HG03460 (cell line): ENCODE data around the gene MAPRE3.
"Not testable (repeated sequence)": the region's sequence is repeated elsewhere in the genome, so short reads cannot be mapped to it uniquely, and the experiment has no call there.

ENCODE experiments used
- ATAC-seq: cut with Tn5 transposase; IDR thresholded peaks from one replicate; pipeline ENCODE4 v1.9.1; 2021; ENCODE audit not compliant: unreplicated experiment

The MAPRE3 gene

GRCh38 chr2:27067385-27067784 lies 96.9 kb downstream of the MAPRE3 start:
- ATAC-seq: no peak

- no peak for ATAC-seq
Observed at GRCh38 chr2:27069436-27069835, 99.0 kb downstream of the MAPRE3 start.

- no peak for ATAC-seq
Observed at GRCh38 chr2:27069961-27070618, 99.7 kb downstream of the MAPRE3 start.

GRCh38 chr2:27070653-27071276 lies 100.3 kb downstream of the MAPRE3 start:
- peak; percentile 8 for ATAC-seq

GRCh38 chr2:27071277-27071989 lies 101.0 kb downstream of the MAPRE3 start, which contains the start of gene OST4:
OST4 (minus strand) TSS chr2:27071654.
- ATAC-seq: peak; percentile 75

GRCh38 chr2:27071990-27072830 lies 101.8 kb downstream of the MAPRE3 start:
- peak; percentile 5 for ATAC-seq

- no peak for ATAC-seq
Observed at GRCh38 chr2:27072920-27073319, 102.5 kb downstream of the MAPRE3 start.

- ATAC-seq: no peak
Observed at GRCh38 chr2:27073782-27074181, 103.3 kb downstream of the MAPRE3 start.

- ATAC-seq: no peak
Observed at GRCh38 chr2:27074738-27075565, 104.5 kb downstream of the MAPRE3 start.

GRCh38 chr2:27075566-27075871 lies 105.1 kb downstream of the MAPRE3 start:
- ATAC-seq: not testable (repeated sequence)

GRCh38 chr2:27076323-27076722 lies 105.9 kb downstream of the MAPRE3 start:
- no peak for ATAC-seq
